HEK293 (cell line): ENCODE data around the gene TNS3.

ENCODE experiments used
- CTCF ChIA-PET: fragments of 350-600 bp; formaldehyde crosslinking; extraction: SDS; loops from one replicate; lab custom pipeline; 2021; ENCODE audit warnings: antibody characterized with exemption; lab: Yijun Ruan, JAX
- POLR2A ChIA-PET: fragments of 300-600 bp; formaldehyde crosslinking; extraction: SDS; loops from one replicate; lab custom pipeline; 2020; ENCODE audit warnings: antibody characterized with exemption, inconsistent platforms; lab: Yijun Ruan, JAX
- H3K27ac ChIP-seq: fragments of 200-500 bp; sonication (Bioruptor generic); 2 replicates; pipeline ENCODE4 v1.5.1; 2014; ENCODE audit warnings: low read depth, low read length, control low read depth, inconsistent platforms; ENCODE audit errors: extremely low read depth
- H3K36me3 ChIP-seq, 2 experiments: fragments of 200-500 bp in 1 of 2; sonication (Bioruptor generic) in 1 of 2; 1 replicate in 1 of 2; 2 replicates in 1 of 2; pipeline ENCODE4 v1.5.1; 2014 to 2017; ENCODE audit warnings: inconsistent platforms in 2 of 2, low read length in 2 of 2; ENCODE audit not compliant: control insufficient read depth in 2 of 2, insufficient read depth in 1 of 2
- H3K4me1 ChIP-seq: fragments of 200-500 bp; sonication (Bioruptor generic); 2 replicates; pipeline ENCODE4 v1.5.1; 2014; ENCODE audit warnings: mild to moderate bottlenecking, low read length, inconsistent platforms; ENCODE audit not compliant: control insufficient read depth, insufficient read depth
- H3K4me3 ChIP-seq: 2 replicates; pipeline ENCODE4 v1.5.1; 2011; ENCODE audit warnings: low read depth, mild to moderate bottlenecking, control low read depth, low read length, moderate library complexity
- H3K9me3 ChIP-seq: fragments of 200-500 bp; sonication (Bioruptor generic); 2 replicates; pipeline ENCODE4 v1.5.1; 2014; ENCODE audit warnings: low read depth, low read length, inconsistent platforms; ENCODE audit not compliant: control insufficient read depth, insufficient read depth
- BCL11B ChIP-seq: fragments of 450-650 bp; formaldehyde crosslinking; IDR thresholded peaks from 2 replicates; pipeline ENCODE4 v1.5.1; 2016; ENCODE audit warnings: low read depth, missing biosample characterization, missing genetic modification characterization
- KLF16 ChIP-seq: fragments of 450-650 bp; formaldehyde crosslinking; IDR thresholded peaks from 2 replicates; pipeline ENCODE4 v1.5.1; 2017; ENCODE audit warnings: missing biosample characterization, missing genetic modification characterization
- MEIS1 ChIP-seq: sonication (generic); formaldehyde crosslinking; IDR thresholded peaks from 2 replicates; pipeline ENCODE4 v1.8.1; 2022; ENCODE audit warnings: missing genetic modification reagents, mild to moderate bottlenecking, borderline replicate concordance
- ZEB2 ChIP-seq: fragments of 450-650 bp; formaldehyde crosslinking; IDR thresholded peaks from 2 replicates; pipeline ENCODE4 v1.5.1; 2016; ENCODE audit warnings: missing biosample characterization, missing genetic modification characterization
- ZFHX2 ChIP-seq: fragments of 450-650 bp; formaldehyde crosslinking; conservative IDR thresholded peaks from 2 replicates; pipeline ENCODE4 v1.5.1; 2016; ENCODE audit warnings: missing biosample characterization, missing genetic modification characterization
- ZNF16 ChIP-seq: fragments of 450-650 bp; formaldehyde crosslinking; IDR thresholded peaks from 2 replicates; pipeline ENCODE4 v1.5.1; 2016; ENCODE audit warnings: low read depth, missing biosample characterization, missing genetic modification characterization
- ZNF23 ChIP-seq: fragments of 450-650 bp; formaldehyde crosslinking; IDR thresholded peaks from 2 replicates; pipeline ENCODE4 v1.5.1; 2016; ENCODE audit warnings: missing biosample characterization, missing genetic modification characterization, borderline replicate concordance
- ZNF404 ChIP-seq: fragments of 450-650 bp; formaldehyde crosslinking; IDR thresholded peaks from 2 replicates; pipeline ENCODE4 v1.5.1; 2017; ENCODE audit warnings: missing biosample characterization, missing genetic modification characterization
- ZNF529 ChIP-seq: fragments of 450-650 bp; formaldehyde crosslinking; IDR thresholded peaks from 2 replicates; pipeline ENCODE4 v1.5.1; 2017; ENCODE audit warnings: missing genetic modification characterization, missing biosample characterization; ENCODE audit not compliant: insufficient replicate concordance
- ZNF549 ChIP-seq: fragments of 450-650 bp; IDR thresholded peaks from 2 replicates; pipeline ENCODE4 v1.5.1; 2018; ENCODE audit warnings: missing biosample characterization, missing genetic modification characterization, mild to moderate bottlenecking, inconsistent platforms, moderate library complexity
- ZNF558 ChIP-seq: fragments of 450-650 bp; formaldehyde crosslinking; IDR thresholded peaks from 2 replicates; pipeline ENCODE4 v1.5.1; 2016; ENCODE audit warnings: missing biosample characterization, missing genetic modification characterization
- ZNF654 ChIP-seq: fragments of 450-650 bp; formaldehyde crosslinking; IDR thresholded peaks from 2 replicates; pipeline ENCODE4 v1.5.1; 2016; ENCODE audit warnings: low read depth, missing biosample characterization, missing genetic modification characterization
- ZNF777 ChIP-seq: fragments of 450-650 bp; formaldehyde crosslinking; IDR thresholded peaks from 2 replicates; pipeline ENCODE4 v1.5.1; 2017; ENCODE audit warnings: missing biosample characterization, missing genetic modification characterization, borderline replicate concordance
- ZNF791 ChIP-seq: fragments of 450-650 bp; formaldehyde crosslinking; IDR thresholded peaks from 2 replicates; pipeline ENCODE4 v1.5.1; 2016; ENCODE audit warnings: missing biosample characterization, missing genetic modification characterization
- TF ChIP-seq, protein P1 (sequence below): fragments of 450-650 bp; IDR thresholded peaks from 2 replicates; pipeline ENCODE4 v1.5.1; 2018; ENCODE audit warnings: missing biosample characterization, mild to moderate bottlenecking, missing genetic modification characterization
- TF ChIP-seq, protein P2 (sequence below): fragments of 450-650 bp; formaldehyde crosslinking; IDR thresholded peaks from 2 replicates; pipeline ENCODE4 v1.5.1; 2016; ENCODE audit warnings: missing biosample characterization, missing genetic modification characterization
- TF ChIP-seq, protein P3 (sequence below): fragments of 450-650 bp; formaldehyde crosslinking; IDR thresholded peaks from 2 replicates; pipeline ENCODE4 v1.5.1; 2016; ENCODE audit warnings: missing biosample characterization, missing genetic modification characterization
- TF ChIP-seq, protein P4 (sequence below): fragments of 450-650 bp; formaldehyde crosslinking; IDR thresholded peaks from 2 replicates; pipeline ENCODE4 v1.5.1; 2016; ENCODE audit warnings: missing biosample characterization, missing genetic modification characterization

Gene TNS3

DNA sequence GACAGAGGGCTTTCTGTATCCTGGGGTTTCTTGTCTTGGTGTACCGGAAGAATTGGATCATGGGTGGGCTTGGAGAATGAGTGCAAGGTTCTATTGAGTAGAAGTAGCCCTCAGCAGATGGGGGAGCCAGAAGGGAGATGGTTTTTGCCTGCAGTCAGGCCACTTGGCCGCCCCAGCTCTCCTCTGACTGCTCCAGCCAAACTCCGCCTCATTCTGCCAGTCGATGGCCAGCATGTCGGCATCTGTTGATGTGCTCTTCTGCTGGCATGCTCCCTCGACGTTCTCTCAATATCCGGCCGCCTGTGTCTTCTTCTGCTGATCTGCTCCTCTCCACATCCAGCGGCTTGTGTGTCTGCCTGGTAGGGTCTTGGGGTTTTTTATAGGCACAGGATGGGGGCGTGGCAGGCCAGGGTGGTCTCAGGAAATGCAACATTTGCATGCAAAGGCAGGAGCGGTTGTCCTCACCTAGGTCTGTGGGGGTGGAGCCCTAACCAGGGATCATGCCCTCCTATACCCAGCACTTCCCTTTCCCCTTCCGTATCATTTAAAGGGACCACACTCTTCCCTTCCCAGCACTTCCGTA lies 40.2 kb upstream of the TNS3 start (continued):
- TF ChIP-seq ZNF558 (tag by site-specific recombination) (no peak), ZNF654 (tag by site-specific recombination) (no peak), BCL11B (tag by site-specific recombination) (no peak)

- Histone ChIP-seq H3K9me3 (no peaks in the 10 kb centered on the region), H3K4me3 (no peak overlapping the region), H3K27ac (no peak overlapping the region), H3K36me3 (no peaks in the 10 kb centered on the region), H3K4me1 (no peaks in the 10 kb centered on the region)
- CTCF ChIA-PET: interaction anchor here (0.7 kb wide), 1 partner anchor 12 kb away, joined by 3 read pairs; no protein-coding TSS in a partner anchor
- no peak for TF ChIP-seq ZNF404
- TF ChIP-seq MEIS1: no peak
- POLR2A ChIA-PET: no interaction called here
These were observed 39.4 kb upstream of the TNS3 start for GRCh38 chr7:47621347-47621746.

GRCh38 chr7:47619806-47620205 lies 37.9 kb upstream of the TNS3 start:
- no peak overlapping the region for H3K27ac ChIP-seq
- H3K9me3 ChIP-seq: no peaks in the 10 kb centered on the region
- no peak overlapping the region for H3K4me3 ChIP-seq
- no peaks in the 10 kb centered on the region for H3K36me3 ChIP-seq
- no peaks in the 10 kb centered on the region for H3K4me1 ChIP-seq
- POLR2A ChIA-PET: no interaction called here
- TF ChIP-seq, protein P1, sequence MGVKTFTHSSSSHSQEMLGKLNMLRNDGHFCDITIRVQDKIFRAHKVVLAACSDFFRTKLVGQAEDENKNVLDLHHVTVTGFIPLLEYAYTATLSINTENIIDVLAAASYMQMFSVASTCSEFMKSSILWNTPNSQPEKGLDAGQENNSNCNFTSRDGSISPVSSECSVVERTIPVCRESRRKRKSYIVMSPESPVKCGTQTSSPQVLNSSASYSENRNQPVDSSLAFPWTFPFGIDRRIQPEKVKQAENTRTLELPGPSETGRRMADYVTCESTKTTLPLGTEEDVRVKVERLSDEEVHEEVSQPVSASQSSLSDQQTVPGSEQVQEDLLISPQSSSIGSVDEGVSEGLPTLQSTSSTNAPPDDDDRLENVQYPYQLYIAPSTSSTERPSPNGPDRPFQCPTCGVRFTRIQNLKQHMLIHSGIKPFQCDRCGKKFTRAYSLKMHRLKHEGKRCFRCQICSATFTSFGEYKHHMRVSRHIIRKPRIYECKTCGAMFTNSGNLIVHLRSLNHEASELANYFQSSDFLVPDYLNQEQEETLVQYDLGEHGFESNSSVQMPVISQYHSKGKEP (tag by site-specific recombination): no peak
- no peak for TF ChIP-seq ZNF16 (tag by site-specific recombination)
- TF ChIP-seq, protein P2, sequence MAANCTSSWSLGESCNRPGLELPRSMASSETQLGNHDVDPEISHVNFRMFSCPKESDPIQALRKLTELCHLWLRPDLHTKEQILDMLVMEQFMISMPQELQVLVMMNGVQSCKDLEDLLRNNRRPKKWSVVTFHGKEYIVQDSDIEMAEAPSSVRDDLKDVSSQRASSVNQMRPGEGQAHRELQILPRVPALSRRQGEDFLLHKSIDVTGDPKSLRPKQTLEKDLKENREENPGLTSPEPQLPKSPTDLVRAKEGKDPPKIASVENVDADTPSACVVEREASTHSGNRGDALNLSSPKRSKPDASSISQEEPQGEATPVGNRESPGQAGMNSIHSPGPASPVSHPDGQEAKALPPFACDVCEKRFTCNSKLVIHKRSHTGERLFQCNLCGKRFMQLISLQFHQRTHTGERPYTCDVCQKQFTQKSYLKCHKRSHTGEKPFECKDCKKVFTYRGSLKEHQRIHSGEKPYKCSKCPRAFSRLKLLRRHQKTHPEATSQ (tag by site-specific recombination): no peak
- TF ChIP-seq, protein P3, sequence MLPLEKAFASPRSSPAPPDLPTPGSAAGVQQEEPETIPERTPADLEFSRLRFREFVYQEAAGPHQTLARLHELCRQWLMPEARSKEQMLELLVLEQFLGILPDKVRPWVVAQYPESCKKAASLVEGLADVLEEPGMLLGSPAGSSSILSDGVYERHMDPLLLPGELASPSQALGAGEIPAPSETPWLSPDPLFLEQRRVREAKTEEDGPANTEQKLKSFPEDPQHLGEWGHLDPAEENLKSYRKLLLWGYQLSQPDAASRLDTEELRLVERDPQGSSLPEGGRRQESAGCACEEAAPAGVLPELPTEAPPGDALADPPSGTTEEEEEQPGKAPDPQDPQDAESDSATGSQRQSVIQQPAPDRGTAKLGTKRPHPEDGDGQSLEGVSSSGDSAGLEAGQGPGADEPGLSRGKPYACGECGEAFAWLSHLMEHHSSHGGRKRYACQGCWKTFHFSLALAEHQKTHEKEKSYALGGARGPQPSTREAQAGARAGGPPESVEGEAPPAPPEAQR: no peak
- TF ChIP-seq ZNF791: no peak
- TF ChIP-seq KLF16: no peak
- no peak for TF ChIP-seq ZEB2 (tag by site-specific recombination)
- no peak for TF ChIP-seq ZNF23 (tag by site-specific recombination)
- no peak for TF ChIP-seq ZNF529 (tag by site-specific recombination)
- no peak for TF ChIP-seq ZNF777 (tag by site-specific recombination)
- TF ChIP-seq, protein P4, sequence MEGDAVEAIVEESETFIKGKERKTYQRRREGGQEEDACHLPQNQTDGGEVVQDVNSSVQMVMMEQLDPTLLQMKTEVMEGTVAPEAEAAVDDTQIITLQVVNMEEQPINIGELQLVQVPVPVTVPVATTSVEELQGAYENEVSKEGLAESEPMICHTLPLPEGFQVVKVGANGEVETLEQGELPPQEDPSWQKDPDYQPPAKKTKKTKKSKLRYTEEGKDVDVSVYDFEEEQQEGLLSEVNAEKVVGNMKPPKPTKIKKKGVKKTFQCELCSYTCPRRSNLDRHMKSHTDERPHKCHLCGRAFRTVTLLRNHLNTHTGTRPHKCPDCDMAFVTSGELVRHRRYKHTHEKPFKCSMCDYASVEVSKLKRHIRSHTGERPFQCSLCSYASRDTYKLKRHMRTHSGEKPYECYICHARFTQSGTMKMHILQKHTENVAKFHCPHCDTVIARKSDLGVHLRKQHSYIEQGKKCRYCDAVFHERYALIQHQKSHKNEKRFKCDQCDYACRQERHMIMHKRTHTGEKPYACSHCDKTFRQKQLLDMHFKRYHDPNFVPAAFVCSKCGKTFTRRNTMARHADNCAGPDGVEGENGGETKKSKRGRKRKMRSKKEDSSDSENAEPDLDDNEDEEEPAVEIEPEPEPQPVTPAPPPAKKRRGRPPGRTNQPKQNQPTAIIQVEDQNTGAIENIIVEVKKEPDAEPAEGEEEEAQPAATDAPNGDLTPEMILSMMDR (tag by site-specific recombination): no peak
- TF ChIP-seq ZNF549 (tag by site-specific recombination): no peak
- no peak for TF ChIP-seq ZFHX2 (tag by site-specific recombination)
- CTCF ChIA-PET: interaction anchor here (0.6 kb wide), 1 partner anchor 32 kb away, joined by 3 read pairs; no protein-coding TSS in a partner anchor
